Measurements from ENCODE around the gene FAM111B.

FAM111B gene

GRCh38 chr11:59141673-59142460, 34.8 kb downstream of the FAM111B start:
- H3K4me3 ChIP-seq, result peak overlapping the region; percentile 69 to 89
- H3K4me1 ChIP-seq, result peaks cover 0 to 25% (median 8%) of the 10 kb centered on the region in 4 donors
- no peaks in the 10 kb centered on the region for H3K9me3 ChIP-seq
- H3K27ac ChIP-seq, result peak overlapping the region; percentile 88 to 90
- no peak for TF ChIP-seq CTCF (IDR thresholded peaks at IDR 0.05)
- intact Hi-C loops (cut with DNase I; ENCODE audit: low total_unique reads), result no loop called here
- DNase-seq, result no peak
- H3K36me3 ChIP-seq, result peaks cover 0 to 11% (median 0%) of the 10 kb centered on the region in 3 donors
- no peaks in the 10 kb centered on the region for H3K27me3 ChIP-seq

GRCh38 chr11:59142530-59143507, 35.8 kb downstream of the FAM111B start, which contains the start of gene FAM111A:
FAM111A (plus strand) TSS chr11:59142856; CDS start chr11:59148873, 6,017 bp downstream.
- H3K27me3 ChIP-seq, result no peaks in the 10 kb centered on the region
- intact Hi-C loops (cut with DNase I; ENCODE audit: low total_unique reads), result no loop called here
- TF ChIP-seq CTCF (IDR thresholded peaks at IDR 0.05), result peak in 1 of 2 experiments; percentile 9
- H3K36me3 ChIP-seq, result peaks cover 0 to 8% (median 0%) of the 10 kb centered on the region in 3 donors
- peak; percentile 86 to 93 for DNase-seq
- H3K27ac ChIP-seq, result peak within 1 kb of the TSS; percentile 88 to 90
- H3K9me3 ChIP-seq, result no peaks in the 10 kb centered on the region
- H3K4me3 ChIP-seq, result peak within 1 kb of the TSS; percentile 69 to 89
- H3K4me1 ChIP-seq, result peaks cover 0 to 25% (median 8%) of the 10 kb centered on the region in 4 donors

GRCh38 chr11:59144096-59144495, 37.1 kb downstream of the FAM111B start:
- TF ChIP-seq CTCF (IDR thresholded peaks at IDR 0.05), result no peak
- DNase-seq, result no peak
- H3K27me3 ChIP-seq, result no peaks in the 10 kb centered on the region
- H3K36me3 ChIP-seq, result peaks cover 0 to 5% (median 0%) of the 10 kb centered on the region in 3 donors
- intact Hi-C loops (cut with DNase I; ENCODE audit: low total_unique reads), result no loop called here
- H3K9me3 ChIP-seq, result no peaks in the 10 kb centered on the region
- peak overlapping the region; percentile 88 to 90 for H3K27ac ChIP-seq
- peaks cover 0 to 25% (median 8%) of the 10 kb centered on the region in 4 donors for H3K4me1 ChIP-seq
- H3K4me3 ChIP-seq, result peak overlapping the region; percentile 52 to 89

- no peak for TF ChIP-seq CTCF (IDR thresholded peaks at IDR 0.05)
- Histone ChIP-seq H3K27ac (peak overlapping the region; percentile 88 to 90), H3K9me3 (no peaks in the 10 kb centered on the region), H3K36me3 (peaks cover 0 to 5% (median 0%) of the 10 kb centered on the region in 3 donors), H3K27me3 (no peaks in the 10 kb centered on the region), H3K4me3 (peak overlapping the region; percentile 52 to 89), H3K4me1 (peaks cover 0 to 25% (median 8%) of the 10 kb centered on the region in 4 donors)
- intact Hi-C loops (cut with DNase I; ENCODE audit: low total_unique reads), result no loop called here
- peak; percentile 81 to 92 for DNase-seq
Measured at GRCh38 chr11:59144579-59145345, 37.7 kb downstream of the FAM111B start.

GRCh38 chr11:59145534-59145933, 38.5 kb downstream of the FAM111B start:
- Histone ChIP-seq H3K4me3 (peak overlapping the region; percentile 52 to 89), H3K4me1 (peaks cover 0 to 25% (median 8%) of the 10 kb centered on the region in 4 donors), H3K36me3 (peaks cover 0 to 5% (median 0%) of the 10 kb centered on the region in 3 donors), H3K27me3 (no peaks in the 10 kb centered on the region), H3K27ac (peak overlapping the region in 1 of 2 donors; percentile 88), H3K9me3 (no peaks in the 10 kb centered on the region)
- no peak for TF ChIP-seq CTCF (IDR thresholded peaks at IDR 0.05)
- no peak for DNase-seq
- intact Hi-C loops (cut with DNase I; ENCODE audit: low total_unique reads), result no loop called here
